K562 (cell line): ENCODE data around the gene PPP1R14B. TPM values are rescaled to one million over a fixed set of nuclear protein-coding genes. Genes with fewer than 3 reads are reported as not detected.
A peak's percentile ranks its signal among the peaks of the same experiment; 100 is the strongest.

Experiments used
- ATAC-seq: fragments of 200-7000 bp; cut with Tn5 transposase; 3 replicates; pipeline ENCODE4 v1.9.1; 2020; ENCODE audit warnings: moderate library complexity
- BruUV-seq: library from RNA; stranded (reverse); fragments of 400-500 nt; replicated peaks from 2 replicates; lab custom pipeline; 2021; lab: Mats Ljungman, UMichigan
- CTCF ChIA-PET: fragments of 300-600 bp; formaldehyde crosslinking; extraction: SDS; loops from one replicate; lab custom pipeline; 2021; ENCODE audit warnings: low intra/inter-chr PET ratio; lab: Yijun Ruan, JAX
- POLR2A ChIA-PET: fragments of 300-600, 350-650 bp; sonication (Branson Sonifier 250); formaldehyde crosslinking; extraction: SDS; loops from one replicate; lab custom pipeline; 2021; ENCODE audit warnings: antibody characterized with exemption, inconsistent platforms; lab: Yijun Ruan, JAX
- DNase-seq, 4 experiments: peaks; one replicate each; pipeline versions ENCODE4 v3.0.0 to v3.0.0-alpha.2; 2011 to 2018; ENCODE audit warnings: low spot score in 3 of 4, mixed read lengths in 3 of 4; ENCODE audit errors: extremely low read depth in 1 of 4
- FAIRE-seq: peaks from 2 replicates; lab custom pipeline; 2011; peaks lifted over from hg19 to GRCh38; lab: Jason Lieb, UNC
- H2AFZ ChIP-seq: 2 replicates; pipeline ENCODE4 v1.6.0; 2011; ENCODE audit warnings: low read depth, low read length, control low read depth, inconsistent platforms
- H3K27ac ChIP-seq: fragments of 200-600 bp; 3 replicates; pipeline ENCODE4 v1.8.0; 2011; ENCODE audit warnings: low read depth, mild to moderate bottlenecking, control low read depth, inconsistent platforms, low read length, moderate library complexity, mixed read lengths; ENCODE audit errors: extremely low read depth
- H3K27me3 ChIP-seq, 2 experiments: fragments of 300-600 bp in 1 of 2; 2 replicates in 1 of 2; 3 replicates in 1 of 2; pipeline versions ENCODE4 v1.6.0 to v1.8.0; 2011; ENCODE audit warnings: inconsistent platforms in 2 of 2, low read length in 2 of 2, mild to moderate bottlenecking in 1 of 2, mixed read lengths in 1 of 2, moderate library complexity in 1 of 2; ENCODE audit not compliant: control insufficient read depth in 2 of 2, insufficient read depth in 2 of 2
- H3K36me3 ChIP-seq: fragments of 300-600 bp; 3 replicates; pipeline ENCODE4 v1.8.0; 2011; ENCODE audit warnings: mild to moderate bottlenecking, low read length, inconsistent platforms; ENCODE audit not compliant: control insufficient read depth, insufficient read depth
- H3K4me1 ChIP-seq, 2 experiments: fragments of 200-600 bp in 1 of 2; replicated peaks in 1 of 2; 2 replicates in 1 of 2; 3 replicates in 1 of 2; pipeline versions ENCODE4 v1.5.1 to v1.8.0; 2011; ENCODE audit warnings: inconsistent platforms in 2 of 2, low read length in 2 of 2, mild to moderate bottlenecking in 1 of 2, mixed read lengths in 1 of 2, moderate library complexity in 1 of 2; ENCODE audit not compliant: control insufficient read depth in 2 of 2, insufficient read depth in 2 of 2
- H3K4me2 ChIP-seq: 2 replicates; pipeline ENCODE4 v1.6.1; 2011; ENCODE audit warnings: low read length, control low read depth, inconsistent platforms, mixed read lengths; ENCODE audit not compliant: insufficient read depth
- H3K4me3 ChIP-seq: fragments of 200-600 bp; sonication (generic), shearing (Covaris generic); 2 replicates; pipeline ENCODE4 v1.5.1; 2016; ENCODE audit warnings: control low read depth, inconsistent platforms
- H3K79me2 ChIP-seq: fragments of 200-600 bp; 3 replicates; pipeline ENCODE4 v1.8.0; 2011; ENCODE audit warnings: low read length, inconsistent platforms; ENCODE audit not compliant: control insufficient read depth, insufficient read depth
- H3K9ac ChIP-seq, 2 experiments: 2 replicates each; pipeline versions ENCODE4 v1.6.0 to v1.6.1; 2011; ENCODE audit warnings: low read depth in 2 of 2, low read length in 2 of 2, control low read depth in 1 of 2, inconsistent platforms in 1 of 2, mild to moderate bottlenecking in 1 of 2, mixed read lengths in 1 of 2; ENCODE audit not compliant: insufficient read depth in 1 of 2
- H3K9me1 ChIP-seq: one replicate; pipeline ENCODE4 v1.6.0; 2011; ENCODE audit warnings: inconsistent platforms, mild to moderate bottlenecking, low read length, moderate library complexity; ENCODE audit not compliant: control insufficient read depth, insufficient read depth
- H3K9me3 ChIP-seq: replicated peaks from 2 replicates; pipeline ENCODE4 v1.5.1; 2011; ENCODE audit warnings: low read depth, low read length, inconsistent platforms; ENCODE audit not compliant: control insufficient read depth, insufficient read depth
- H4K20me1 ChIP-seq: replicated peaks from 2 replicates; pipeline ENCODE4 v1.6.1; 2011; ENCODE audit warnings: low read length, inconsistent platforms, mixed read lengths; ENCODE audit not compliant: control insufficient read depth, insufficient read depth
- HDAC6 ChIP-seq: IDR thresholded peaks from 2 replicates; pipeline ENCODE4 v1.6.1; 2012; ENCODE audit warnings: low read depth, mild to moderate bottlenecking, control low read depth, inconsistent platforms, low read length, moderate library complexity
- HINFP ChIP-seq: fragments of 450-650 bp; conservative IDR thresholded peaks from 2 replicates; pipeline ENCODE4 v1.6.1; 2016; ENCODE audit warnings: missing genetic modification characterization, low read depth, mild to moderate bottlenecking, control low read depth, missing compliant biosample characterization
- KHSRP ChIP-seq: fragments of 450-650 bp; IDR thresholded peaks from 2 replicates; pipeline ENCODE4 v1.6.1; 2017
- PHF21A ChIP-seq: fragments of 450-650 bp; IDR thresholded peaks from 2 replicates; pipeline ENCODE4 v1.6.1; 2017; ENCODE audit warnings: low read depth, borderline replicate concordance
- SAFB2 ChIP-seq: fragments of 200-400 bp; formaldehyde crosslinking; IDR thresholded peaks from 2 replicates; pipeline ENCODE4 v1.6.1; 2018; ENCODE audit warnings: borderline replicate concordance, low read length, low read depth, moderate library complexity; ENCODE audit not compliant: severe bottlenecking
- SIN3A ChIP-seq, 2 experiments: fragments of 150-350 bp in 1 of 2; IDR thresholded peaks; 2 replicates each; pipeline ENCODE4 v1.6.1; 2011 to 2016; ENCODE audit warnings: borderline replicate concordance in 2 of 2, low read depth in 2 of 2, low read length in 2 of 2, mild to moderate bottlenecking in 2 of 2, moderate library complexity in 2 of 2; ENCODE audit not compliant: control insufficient read depth in 1 of 2
- SMAD1 ChIP-seq: fragments of 150-350 bp; IDR thresholded peaks from 2 replicates; pipeline ENCODE4 v1.6.1; 2014; ENCODE audit warnings: low read length, low read depth; ENCODE audit not compliant: partially characterized antibody
- SP1 ChIP-seq: sonication (generic); formaldehyde crosslinking; IDR thresholded peaks from 2 replicates; pipeline ENCODE4 v1.8.1; 2022; ENCODE audit warnings: mild to moderate bottlenecking, missing genetic modification reagents
- SPI1 ChIP-seq: IDR thresholded peaks from 2 replicates; pipeline ENCODE4 v1.6.1; 2011; ENCODE audit warnings: low read depth, low read length, control low read depth, borderline replicate concordance
- TSC22D4 ChIP-seq: fragments of 450-650 bp; IDR thresholded peaks from 2 replicates; pipeline ENCODE4 v1.6.1; 2016; ENCODE audit warnings: missing genetic modification characterization, missing biosample characterization, control low read depth
- WGBS: fragments of 100-300 bp; shearing (Covaris generic); methylation state at CpG from one replicate; pipeline ENCODE4 v1.1.6; 2016; ENCODE audit warnings: low coverage, mixed read lengths; ENCODE audit not compliant: insufficient coverage; ENCODE audit errors: missing lambda C conversion rate; 5-methylcytosine and 5-hydroxymethylcytosine counted together
- in situ Hi-C: fragments of 300-500 bp; cut with MboI; formaldehyde crosslinking; loops from 4 replicates; pipeline ENCODE4 v1.15.0; 2018; ENCODE audit warnings: inconsistent platforms, mixed read lengths
- intact Hi-C: fragments of 100-400 bp; cut with micrococcal nuclease; formaldehyde crosslinking; loops from 2 replicates; pipeline ENCODE4 v1.14.2; 2022
- polyA plus RNA-seq, 8 experiments: library from polyadenylated mRNA; depleted of rRNA in 4 of 8; stranded (reverse) in 5 of 8; unstranded in 3 of 8; fragments of >200 nt; fragmentation: Nextera tagmentation in 2 of 8; fragmentation: Illumina TruSeq in 1 of 8; extraction: Ambion mirVana in 2 of 8; extraction: Trizol in 1 of 8; gene quantifications; 2 replicates each; pipeline versions ENCODE4 v1.2.1 to v1.2.3, GENCODE V29; 2011 to 2014; ENCODE audit warnings: inconsistent platforms in 1 of 8, missing spikeins in 1 of 8
- total RNA-seq, 7 experiments: library from RNA; depleted of rRNA in 6 of 7; stranded (reverse); fragments of >200 nt in 6 of 7; fragmentation: Illumina TruSeq in 2 of 7; extraction: Trizol in 2 of 7; gene quantifications; 2 replicates each; pipeline versions ENCODE4 v1.2.1 to v1.2.3, GENCODE V29; 2011 to 2021; ENCODE audit warnings: low replicate concordance in 1 of 7

PPP1R14B gene
- total and polyA plus RNA-seq, 9 of the 15 experiments (the other 6 are each of a cell fraction or from before 2014, with no cell fraction given): 7.7 to 566 (median 212) TPM

- no peak for TF ChIP-seq SAFB2
- no peak for TF ChIP-seq HINFP
- TF ChIP-seq PHF21A: no peak
Observed at GRCh38 chr11:64238999-64239398, 7.7 kb downstream of the PPP1R14B start (continued).

- peaks cover 26 to 64% of the 10 kb centered on the region in 2 experiments for H3K4me1 ChIP-seq
- ATAC-seq: no peak
- BruUV-seq: no TSS peak
- CTCF ChIA-PET: no interaction called here
- no peak for TF ChIP-seq HDAC6
- TF ChIP-seq SPI1: 0 out of 2 replicates have a peak, but pooled peaks have one; percentile 33
- no peak for TF ChIP-seq SP1
- no peak for TF ChIP-seq TSC22D4 (tag)
- no peak for TF ChIP-seq KHSRP
- no peak for TF ChIP-seq SMAD1
- TF ChIP-seq SIN3A (IDR thresholded peaks at IDR 0.05; ENCODE audit: borderline replicate concordance in 2 of 2, control insufficient read depth in 1 of 2, low read depth in 2 of 2, low read length in 2 of 2): no peak
- TF ChIP-seq, all 486 proteins: peak for 1
- no peak overlapping the region for H2AFZ ChIP-seq
- in situ Hi-C loops (no loop called here), intact Hi-C loops (no loop called here)
- no peak overlapping the region for H3K27ac ChIP-seq
- POLR2A ChIA-PET: interaction anchor here (0.6 to 1.6 kb wide), 6 partner anchors 9 to 302 kb away, joined by 3 to 9 read pairs (median 3); partner anchors contain the start of gene PPP1R14B
- H4K20me1 ChIP-seq: 0 out of 2 replicates have a peak, but pooled peaks cover 3% of the 10 kb centered on the region
- peaks cover 49% of the 10 kb centered on the region; the same call in 2 of the 3 replicates for H3K36me3 ChIP-seq
- FAIRE-seq (no peak), DNase-seq (no peak)
- 0 out of 4 replicates have a peak overlapping the region, but pooled peaks of 1 of the 2 experiments have one; percentile 1 for H3K9ac ChIP-seq
- H3K9me3 ChIP-seq: no peaks in the 10 kb centered on the region
- H3K27me3 ChIP-seq: no peaks in the 10 kb centered on the region
- H3K79me2 ChIP-seq: peaks cover 46% of the 10 kb centered on the region
- no peak overlapping the region for H3K4me3 ChIP-seq
- no peaks in the 10 kb centered on the region for H3K9me1 ChIP-seq
- WGBS: 89% methylated on average over 7 of the region's 9 CpGs
- H3K4me2 ChIP-seq: no peak overlapping the region
Observed at GRCh38 chr11:64238076-64238475, 8.7 kb downstream of the PPP1R14B start.
